NCI-H82 treated with DMSO at 0.1 percent for 48 hours (cell line): ENCODE data around the gene YY2.
"Not testable (repeated sequence)": the region's sequence is repeated elsewhere in the genome, so short reads cannot be mapped to it uniquely, and the experiment has no call there.

Experiments used
- DNase-seq: peaks from one replicate; lab custom pipeline; 2025; ENCODE audit not compliant: unreplicated experiment; lab: John Stamatoyannopoulos, UW

The YY2 gene

GRCh38 chrX:21855937-21856415 is at the start of gene YY2:
TSS of gene YY2 (plus strand) at chrX:21855987. CDS start at chrX:21856485, 498 bp downstream.
- DNase-seq, result no peak

DNA sequence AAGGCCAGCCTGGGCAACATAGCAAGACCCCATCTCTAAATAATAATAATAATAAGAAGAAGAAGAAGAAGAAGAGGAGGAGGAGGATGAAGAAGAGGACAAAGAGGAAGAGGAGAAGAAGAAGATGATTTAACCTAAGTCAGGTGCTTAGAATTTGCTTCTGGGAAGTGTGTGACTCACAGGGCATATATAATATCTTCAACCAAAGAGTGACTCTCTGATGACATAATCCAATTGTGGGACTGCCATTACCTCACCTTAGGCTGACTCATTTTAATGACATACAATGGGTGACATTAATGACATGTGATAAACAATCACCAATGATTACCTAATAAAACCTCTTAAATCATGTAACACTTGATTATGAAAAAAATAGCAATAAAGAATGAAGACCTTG is 49.1 kb upstream of the YY2 start:
- no peak for DNase-seq

- no peak for DNase-seq
Observed at GRCh38 chrX:21811832-21812231, 44.0 kb upstream of the YY2 start.

GRCh38 chrX:21812628-21813027 is 43.2 kb upstream of the YY2 start:
- DNase-seq, result no peak

- no peak for DNase-seq
Observed at GRCh38 chrX:21813612-21814368, 42.0 kb upstream of the YY2 start.

- DNase-seq, result no peak
Observed at GRCh38 chrX:21816136-21816535, 39.7 kb upstream of the YY2 start.

DNA sequence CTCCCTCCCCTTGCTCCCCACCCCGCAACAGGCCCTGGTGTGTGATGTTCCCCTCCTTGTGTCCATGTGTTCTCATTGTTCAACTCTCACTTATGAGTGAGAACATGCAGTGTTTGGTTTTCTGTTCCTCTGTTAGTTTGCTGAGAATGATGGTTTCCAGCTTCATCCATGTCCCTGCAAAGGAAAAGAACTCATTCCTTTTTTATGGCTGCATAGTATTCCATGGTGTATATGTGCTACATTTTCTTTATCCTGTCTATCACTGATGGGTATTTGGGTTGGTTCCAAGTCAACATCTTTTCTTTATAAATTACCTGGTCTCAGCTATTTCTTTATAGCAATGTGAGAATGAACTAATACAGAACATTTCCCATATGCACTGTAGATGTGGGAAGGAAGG is 35.6 kb upstream of the YY2 start:
- DNase-seq, result not testable (repeated sequence)

GRCh38 chrX:21821875-21822274 is 33.9 kb upstream of the YY2 start:
- no peak for DNase-seq

DNA sequence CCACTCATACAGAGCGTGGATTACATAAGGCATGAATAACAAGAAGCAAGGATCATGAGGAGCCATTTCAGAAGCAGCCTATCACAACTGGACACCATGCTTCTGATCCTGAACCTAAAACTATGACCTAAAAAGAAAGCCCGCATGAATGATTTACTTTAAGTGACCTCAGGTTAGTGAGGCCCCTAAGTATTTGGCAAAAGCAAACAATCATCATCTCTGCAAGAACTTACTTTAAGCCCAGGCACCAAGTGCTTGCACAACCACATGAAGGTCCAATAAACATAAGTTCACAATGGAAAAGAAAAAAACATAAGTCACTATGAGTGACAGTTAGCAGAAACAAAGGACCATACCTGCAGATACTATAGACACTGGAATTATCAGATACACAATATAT is 24.3 kb upstream of the YY2 start:
- DNase-seq, result no peak

- DNase-seq, result no peak
Observed at GRCh38 chrX:21837056-21837455, 18.7 kb upstream of the YY2 start.

DNA sequence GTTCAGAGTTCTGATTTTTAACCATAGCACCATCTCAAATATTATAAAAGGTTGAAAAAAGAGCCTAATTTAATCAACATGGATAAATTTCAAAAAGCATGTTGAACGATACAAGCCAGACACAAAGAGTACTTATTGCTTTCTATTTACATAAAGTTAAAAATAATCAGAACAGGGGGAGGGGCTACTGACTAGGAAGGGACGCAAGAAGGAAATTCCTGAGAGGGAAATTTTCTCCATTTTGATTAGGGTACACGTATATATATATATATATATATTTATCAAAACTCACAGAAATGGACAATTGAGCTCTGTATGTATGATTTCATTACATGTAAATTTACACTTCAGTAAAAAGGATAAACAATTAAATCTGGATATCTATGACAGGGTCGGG is 16.9 kb upstream of the YY2 start:
- no peak for DNase-seq

DNA sequence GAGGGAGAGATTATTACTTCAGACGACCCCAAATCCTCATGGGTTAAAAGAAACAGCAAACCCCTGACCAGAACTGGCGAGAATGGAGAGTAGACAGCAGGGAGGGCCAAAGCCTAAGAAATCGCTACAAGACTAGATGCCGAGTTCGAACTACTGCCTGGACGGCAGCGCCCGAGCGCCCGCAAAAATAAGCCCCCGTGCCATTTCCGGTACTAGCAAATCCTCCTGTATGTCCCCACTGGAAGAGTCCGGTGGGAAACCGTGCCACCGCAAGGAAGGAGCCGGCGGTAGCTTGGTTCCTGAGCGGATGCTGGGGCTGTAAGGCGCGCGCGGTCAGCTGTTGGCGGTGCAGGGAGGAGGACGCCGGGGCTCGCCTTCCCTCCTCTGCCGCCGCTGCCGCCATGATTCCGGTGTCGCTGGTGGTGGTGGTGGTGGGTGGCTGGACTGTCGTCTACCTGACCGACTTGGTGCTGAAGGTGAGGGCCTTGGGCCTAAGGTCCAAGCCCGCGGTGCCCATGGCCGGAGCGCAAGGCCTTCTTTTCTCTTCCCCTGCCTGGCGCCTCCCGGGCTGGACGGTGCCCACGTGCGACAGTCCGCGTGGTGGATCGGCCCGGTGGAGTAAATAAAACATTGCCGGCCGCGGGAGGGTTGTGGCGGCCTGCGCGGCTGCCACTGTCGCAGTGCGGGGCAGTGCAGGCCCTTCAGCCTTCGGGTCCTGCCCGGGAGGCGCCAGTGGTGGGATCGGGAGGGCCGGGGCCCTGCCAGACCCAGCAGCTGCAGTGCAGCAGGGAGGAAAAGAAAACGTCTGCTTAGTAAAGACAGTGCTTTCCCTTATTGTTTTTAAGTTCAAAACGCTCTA is 16.2 kb upstream of the YY2 start, which contains the start of gene MBTPS2:
TSS of gene MBTPS2 (plus strand) at position 284 of the 859 bp plus-strand sequence. CDS start at position 402, 118 bp downstream.
- DNase-seq, result peak; percentile 77

DNA sequence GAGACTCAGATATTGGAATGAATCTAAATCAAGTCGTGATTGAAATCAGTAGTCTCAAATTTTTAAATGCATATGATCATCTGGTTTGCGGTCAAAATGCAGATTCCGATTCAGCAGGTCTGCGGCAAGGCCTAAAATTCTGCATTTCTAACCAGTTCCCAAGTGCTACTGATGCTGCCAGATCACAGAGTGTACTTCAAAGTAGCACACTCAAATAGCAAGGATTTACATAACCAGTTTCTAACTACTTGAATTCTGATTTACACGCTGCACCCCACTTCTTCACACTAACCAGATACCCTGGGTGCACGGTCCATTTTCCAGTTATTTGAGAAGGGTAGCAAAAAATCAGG is 15.6 kb upstream of the YY2 start:
- no peak for DNase-seq

DNA sequence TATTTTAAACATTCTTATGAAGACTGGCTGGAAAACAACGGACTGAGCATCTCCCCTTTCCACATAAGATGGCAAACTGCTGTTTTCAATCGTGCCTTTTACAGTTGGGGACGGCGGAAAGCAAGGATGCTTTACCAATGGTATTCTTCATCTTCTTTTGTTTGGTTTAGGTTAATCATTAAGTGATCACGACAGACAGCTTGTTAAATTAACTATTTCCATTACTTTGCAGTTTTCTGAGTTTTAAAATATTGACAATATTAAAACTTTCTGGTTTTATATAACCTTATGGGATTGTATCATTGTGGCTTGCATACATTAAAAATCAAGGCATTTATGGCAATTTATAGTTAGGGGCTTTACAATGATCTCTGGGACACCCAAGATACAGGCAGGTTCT is 12.6 kb upstream of the YY2 start:
- DNase-seq, result no peak

DNA sequence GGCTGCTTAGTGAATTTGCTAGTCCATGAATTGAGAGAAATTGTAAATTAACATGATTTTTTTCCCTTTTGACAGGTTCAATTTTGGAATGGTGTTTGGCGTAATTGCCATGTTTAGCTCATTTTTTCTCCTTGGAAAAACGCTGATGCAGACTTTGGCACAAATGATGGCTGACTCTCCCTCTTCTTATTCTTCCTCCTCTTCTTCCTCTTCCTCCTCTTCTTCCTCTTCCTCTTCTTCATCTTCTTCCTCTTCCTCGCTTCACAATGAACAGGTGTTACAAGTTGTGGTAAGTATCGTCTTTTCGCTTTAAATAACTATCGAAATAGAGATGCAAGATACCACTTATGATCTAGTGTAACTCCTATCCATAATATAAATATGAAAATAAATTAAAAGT is 10.7 kb upstream of the YY2 start:
- no peak for DNase-seq

DNA sequence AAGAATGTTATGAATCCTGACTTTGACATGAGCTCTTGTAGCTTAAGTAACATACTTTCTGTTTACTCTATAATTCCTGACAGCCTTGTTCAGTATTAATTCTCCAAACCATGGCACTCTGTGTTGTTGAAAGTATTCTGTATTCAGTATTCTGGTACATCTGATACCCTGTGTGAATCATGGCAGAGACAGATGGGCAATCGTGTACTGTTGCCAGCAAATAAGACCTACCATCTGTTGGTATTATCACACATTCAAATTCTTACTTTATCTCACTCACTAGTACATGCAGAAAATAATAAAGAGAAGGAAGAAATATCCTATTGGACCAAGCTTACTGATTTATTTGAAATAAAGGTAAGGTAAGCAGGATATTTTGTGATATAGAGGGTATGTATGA is 8.4 kb upstream of the YY2 start:
- DNase-seq, result peak; percentile 34

DNA sequence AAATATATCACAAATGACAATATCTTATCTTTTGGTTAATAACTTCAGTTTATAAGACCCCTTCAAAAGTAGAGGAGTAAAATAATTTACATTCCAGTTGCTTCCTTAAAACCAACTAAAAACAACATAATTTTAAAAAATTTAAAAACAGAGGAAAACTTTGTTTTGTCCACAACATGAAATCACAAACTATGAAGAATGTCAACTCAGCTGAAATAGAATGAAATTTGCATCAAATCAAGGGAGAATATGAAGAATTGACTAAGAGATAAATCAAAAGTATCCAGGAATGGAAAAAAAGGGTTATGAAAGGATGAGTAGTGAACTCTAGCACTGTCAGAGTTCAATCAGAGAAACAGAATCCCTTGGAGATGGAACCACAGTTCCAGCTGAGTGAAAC is 2.2 kb upstream of the YY2 start:
- DNase-seq, result no peak

- no peak for DNase-seq
Observed at GRCh38 chrX:21856504-21856903, 717 bp downstream of the YY2 start.

DNA sequence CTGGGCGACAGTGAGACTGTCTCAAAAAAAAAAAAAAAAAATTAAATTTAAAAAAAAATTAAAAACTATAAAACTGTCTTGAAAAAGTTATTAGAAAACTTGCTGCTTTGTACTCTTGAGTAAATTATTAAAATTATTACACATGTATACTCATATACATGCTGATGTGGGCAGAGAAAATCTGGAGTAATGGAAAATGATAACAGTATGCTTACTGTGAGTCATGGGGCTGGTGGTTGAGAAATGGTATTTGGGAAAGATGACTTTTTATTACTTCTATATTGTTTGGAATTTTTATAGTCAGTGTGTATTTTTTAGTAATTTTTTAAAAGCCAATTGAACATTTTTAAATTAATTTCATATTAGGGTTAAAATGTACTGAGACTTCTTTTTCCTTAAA is 7.5 kb downstream of the YY2 start:
- no peak for DNase-seq

- no peak for DNase-seq
Observed at GRCh38 chrX:21865436-21865835, 9.6 kb downstream of the YY2 start.

- no peak for DNase-seq
Observed at GRCh38 chrX:21870494-21870893, 14.7 kb downstream of the YY2 start.

DNA sequence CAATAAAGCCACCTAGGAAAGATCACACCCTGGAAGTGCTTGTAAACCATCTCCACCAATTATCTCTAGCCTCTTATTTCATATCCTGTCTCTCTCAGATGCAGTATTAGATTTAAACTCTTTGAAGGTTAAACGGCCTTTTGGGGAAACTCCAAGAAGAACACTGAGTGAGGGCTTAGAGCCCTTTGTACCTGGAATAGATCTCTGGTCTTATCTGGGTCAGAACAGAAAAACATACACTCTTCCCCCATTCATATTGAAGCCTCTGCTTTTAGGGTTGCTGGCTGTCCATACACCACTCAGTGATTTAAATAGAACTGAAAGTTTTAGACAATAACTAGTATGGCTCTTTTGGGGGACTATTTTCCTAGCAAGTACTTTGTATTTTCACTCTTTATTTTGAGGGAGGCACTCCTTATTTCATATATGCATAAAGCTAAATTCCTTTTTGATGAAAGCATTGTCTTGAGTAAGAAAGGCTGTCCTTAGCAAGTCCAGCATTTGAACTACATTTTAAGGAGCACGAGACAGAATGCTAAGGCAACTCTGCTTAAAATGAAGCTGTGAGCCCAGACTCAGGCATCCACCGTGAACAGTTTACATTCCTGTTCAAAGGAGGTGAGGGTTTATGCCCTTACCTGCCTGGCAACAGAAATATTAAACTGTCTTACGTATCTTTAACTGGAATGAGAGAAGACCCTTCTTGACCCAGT is 17.4 kb downstream of the YY2 start:
- no peak for DNase-seq
